Measurements from ENCODE around the gene SPEF1. TPM values are rescaled to one million over a fixed set of nuclear protein-coding genes. Genes with fewer than 3 reads are reported as not detected.

The SPEF1 gene
- total RNA-seq, 4 donors from 2014 or later: 1.3 TPM; not detected in 3

DNA sequence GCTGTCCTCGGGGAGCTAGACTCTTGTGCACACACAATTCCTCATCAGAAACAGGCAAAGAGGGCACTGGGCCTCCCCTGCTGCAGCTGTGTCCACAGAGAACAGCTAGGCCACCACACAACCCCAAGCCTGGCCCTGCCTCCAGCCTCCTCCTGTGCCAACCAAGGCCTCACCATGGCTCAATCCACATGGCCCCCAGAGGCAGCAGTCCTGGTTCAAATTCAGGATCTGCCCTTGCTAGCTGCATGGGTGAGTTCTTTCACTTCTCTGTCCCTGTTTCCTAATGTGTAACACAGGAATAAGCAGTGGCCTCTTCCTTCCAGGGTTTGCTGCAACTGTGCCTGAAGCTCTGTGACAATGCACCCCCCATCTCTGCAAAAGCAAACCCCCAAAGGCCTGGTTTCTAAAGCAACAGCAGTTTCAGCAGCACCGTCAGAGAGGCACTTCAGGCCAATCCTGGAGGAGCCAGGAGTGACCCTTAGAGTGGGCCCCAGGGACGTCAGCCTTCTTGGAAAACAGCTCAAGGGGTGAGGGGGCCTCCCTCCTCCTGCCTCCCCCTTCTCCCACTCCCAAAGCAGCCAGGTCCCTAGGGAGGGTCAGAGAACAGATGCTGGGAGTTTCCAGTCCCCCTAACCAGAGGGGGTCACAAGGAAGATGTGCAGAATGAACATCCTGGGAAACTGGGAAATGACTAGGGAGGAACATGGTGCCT, 15.9 kb downstream of the SPEF1 start:
- TF ChIP-seq, protein P1, sequence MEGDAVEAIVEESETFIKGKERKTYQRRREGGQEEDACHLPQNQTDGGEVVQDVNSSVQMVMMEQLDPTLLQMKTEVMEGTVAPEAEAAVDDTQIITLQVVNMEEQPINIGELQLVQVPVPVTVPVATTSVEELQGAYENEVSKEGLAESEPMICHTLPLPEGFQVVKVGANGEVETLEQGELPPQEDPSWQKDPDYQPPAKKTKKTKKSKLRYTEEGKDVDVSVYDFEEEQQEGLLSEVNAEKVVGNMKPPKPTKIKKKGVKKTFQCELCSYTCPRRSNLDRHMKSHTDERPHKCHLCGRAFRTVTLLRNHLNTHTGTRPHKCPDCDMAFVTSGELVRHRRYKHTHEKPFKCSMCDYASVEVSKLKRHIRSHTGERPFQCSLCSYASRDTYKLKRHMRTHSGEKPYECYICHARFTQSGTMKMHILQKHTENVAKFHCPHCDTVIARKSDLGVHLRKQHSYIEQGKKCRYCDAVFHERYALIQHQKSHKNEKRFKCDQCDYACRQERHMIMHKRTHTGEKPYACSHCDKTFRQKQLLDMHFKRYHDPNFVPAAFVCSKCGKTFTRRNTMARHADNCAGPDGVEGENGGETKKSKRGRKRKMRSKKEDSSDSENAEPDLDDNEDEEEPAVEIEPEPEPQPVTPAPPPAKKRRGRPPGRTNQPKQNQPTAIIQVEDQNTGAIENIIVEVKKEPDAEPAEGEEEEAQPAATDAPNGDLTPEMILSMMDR (IDR thresholded peaks at IDR 0.05; ENCODE audit: low read depth): no peak

DNA sequence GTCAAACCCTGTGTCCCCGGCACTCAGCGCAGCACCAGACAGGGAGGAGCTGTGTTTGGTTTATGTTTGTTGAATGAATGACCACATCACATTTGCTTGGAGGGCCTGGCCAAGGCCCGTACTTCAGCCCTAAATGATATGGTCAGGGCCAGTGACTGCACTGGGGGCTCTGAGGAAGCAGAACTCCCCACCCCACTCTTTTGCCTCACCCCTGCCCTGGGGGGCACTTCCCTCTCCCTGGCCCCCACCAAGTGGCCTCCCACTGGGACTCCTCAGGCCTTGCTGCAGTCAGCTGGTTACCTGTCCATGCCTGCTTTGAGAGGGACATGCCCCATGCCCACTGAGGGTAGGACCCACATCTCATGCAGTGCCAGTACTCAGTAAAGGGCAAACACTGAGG, 16.6 kb downstream of the SPEF1 start:
- TF ChIP-seq, protein P1 (IDR thresholded peaks at IDR 0.05; ENCODE audit: low read depth): no peak

DNA sequence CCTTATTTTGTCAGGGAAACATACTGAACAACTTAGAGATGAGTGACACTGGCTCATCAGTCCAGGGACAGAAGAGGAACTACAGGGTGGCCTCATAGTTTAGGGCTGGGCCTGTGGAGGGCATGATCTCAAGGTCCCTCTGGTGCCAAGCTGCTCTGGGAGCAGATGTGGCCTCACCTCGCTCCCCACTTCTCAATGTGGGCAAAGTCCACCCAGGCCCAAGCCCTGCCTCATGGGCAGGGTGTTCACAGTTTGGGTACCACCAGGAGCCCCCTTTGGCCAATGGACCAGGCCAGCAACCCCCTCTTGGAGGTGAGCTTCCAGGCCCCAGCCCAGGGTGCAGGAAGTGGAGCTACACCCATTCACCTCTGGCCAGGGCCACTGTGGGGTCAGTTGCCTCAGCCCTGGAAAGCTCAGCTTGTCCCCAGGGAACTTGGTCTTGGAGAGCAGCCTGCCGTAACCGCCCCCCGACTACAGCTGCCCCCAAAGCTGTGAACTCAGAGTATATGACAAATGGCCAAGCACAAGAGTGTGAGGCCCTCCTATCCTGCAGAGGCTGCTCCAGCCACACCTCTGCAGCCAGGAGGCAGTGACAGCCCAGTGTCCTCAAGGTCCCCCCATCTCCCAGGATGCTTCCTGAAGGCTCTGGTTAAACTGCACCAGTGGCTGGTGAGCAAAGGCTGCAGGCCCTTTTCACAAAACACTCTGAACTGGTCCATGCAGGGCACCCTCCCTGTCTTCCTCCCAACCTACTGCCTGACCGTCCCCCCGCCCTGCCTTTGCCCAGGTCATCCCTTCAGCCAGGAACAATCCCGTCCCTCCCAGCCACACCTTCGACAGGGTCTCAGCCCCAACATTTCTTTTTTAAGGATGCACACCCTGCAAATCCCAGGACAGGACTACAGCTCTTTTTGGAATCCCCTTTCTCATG, 17.3 kb downstream of the SPEF1 start:
- TF ChIP-seq, protein P1 (IDR thresholded peaks at IDR 0.05; ENCODE audit: low read depth): no peak

DNA sequence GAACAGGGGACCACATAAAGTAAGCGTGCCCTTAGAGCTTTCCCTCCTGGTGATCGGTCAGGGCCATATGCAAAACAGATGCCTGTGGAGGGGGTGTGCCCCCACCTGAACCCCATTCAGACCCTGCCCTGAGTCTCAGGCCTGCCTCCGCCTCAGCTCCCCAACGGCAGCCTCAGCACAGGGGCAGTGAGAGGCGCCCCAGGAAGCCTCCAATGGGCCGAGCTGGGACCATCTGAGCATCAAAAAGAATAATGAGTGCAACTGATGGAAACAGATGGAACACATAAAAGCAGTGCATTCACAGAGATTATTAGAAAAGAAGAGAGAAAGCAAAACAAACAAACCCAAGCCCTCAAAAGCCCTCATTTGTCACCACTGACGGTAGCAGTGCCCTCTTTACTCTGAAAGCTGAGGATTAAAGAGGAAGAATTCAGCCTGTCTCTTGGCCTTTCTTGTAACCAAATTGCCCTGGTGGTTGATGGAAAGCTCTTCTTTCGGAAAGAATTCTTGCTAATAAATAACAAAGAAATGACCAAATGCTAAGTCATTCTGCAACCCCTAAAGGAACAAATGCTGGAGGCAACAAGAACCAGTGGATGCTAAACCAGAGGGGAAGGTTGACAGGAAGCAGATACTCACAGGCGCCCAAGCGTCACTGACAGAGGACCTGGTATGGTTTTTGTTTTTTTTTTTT, 20.4 kb downstream of the SPEF1 start:
- TF ChIP-seq, protein P1 (IDR thresholded peaks at IDR 0.05; ENCODE audit: low read depth): no peak

DNA sequence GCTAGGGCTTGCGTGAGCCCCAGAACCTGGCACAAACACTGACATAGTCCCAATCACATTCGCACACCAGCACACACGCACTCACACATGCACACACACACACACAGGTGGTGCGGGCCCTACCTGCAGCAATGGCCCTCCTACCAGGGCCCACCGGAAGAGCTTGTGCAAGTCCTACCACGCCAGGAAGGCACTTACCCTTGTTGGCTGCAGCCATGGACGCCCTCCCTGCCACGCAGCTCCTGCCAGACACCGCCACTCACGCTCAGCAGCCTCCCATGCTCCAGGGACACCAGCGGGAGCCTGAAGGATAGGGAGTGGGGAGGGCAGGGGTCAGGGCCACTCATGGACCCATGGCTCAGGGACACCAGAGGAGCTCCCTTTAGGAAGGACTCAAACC, 21.4 kb downstream of the SPEF1 start:
- TF ChIP-seq, protein P1 (IDR thresholded peaks at IDR 0.05; ENCODE audit: low read depth): no peak

DNA sequence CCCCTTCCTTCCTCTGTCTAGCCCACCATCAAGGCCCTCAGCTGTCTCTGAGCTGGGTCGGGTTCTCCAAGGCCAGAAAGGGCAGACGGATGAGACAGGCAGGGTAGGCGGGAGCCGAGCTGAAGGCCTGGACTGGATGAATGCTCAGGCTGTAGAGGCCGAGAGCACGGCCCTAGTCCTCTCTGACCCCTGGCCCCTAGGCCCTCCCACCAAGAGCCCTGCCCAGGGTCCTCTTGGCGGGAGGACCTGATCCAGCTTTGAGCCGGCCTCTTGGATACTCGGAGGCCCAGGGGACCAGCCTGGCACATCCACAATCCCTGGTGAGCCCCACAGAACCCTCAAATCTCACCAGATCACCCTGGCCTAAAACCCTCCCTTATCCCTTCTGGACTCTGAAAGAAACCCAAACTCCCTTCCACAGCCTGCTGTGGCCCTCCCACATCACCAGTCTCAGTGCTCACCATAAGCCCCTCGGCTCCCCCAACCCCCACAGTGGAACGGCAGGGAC, 21.9 kb downstream of the SPEF1 start:
- TF ChIP-seq, protein P1 (IDR thresholded peaks at IDR 0.05; ENCODE audit: low read depth): no peak

Data from subcutaneous adipose tissue (tissue), 4 donors.